ENCODE measurements around the gene INPP5E. TPM values are rescaled to one million over a fixed set of nuclear protein-coding genes. Genes with fewer than 3 reads are reported as not detected.

The INPP5E gene
- total RNA-seq, result 10 to 100 TPM; 29.1 to 31.2 TPM
- polyA plus RNA-seq, result 1 to 10 TPM; 2.0 to 5.0 TPM

DNA sequence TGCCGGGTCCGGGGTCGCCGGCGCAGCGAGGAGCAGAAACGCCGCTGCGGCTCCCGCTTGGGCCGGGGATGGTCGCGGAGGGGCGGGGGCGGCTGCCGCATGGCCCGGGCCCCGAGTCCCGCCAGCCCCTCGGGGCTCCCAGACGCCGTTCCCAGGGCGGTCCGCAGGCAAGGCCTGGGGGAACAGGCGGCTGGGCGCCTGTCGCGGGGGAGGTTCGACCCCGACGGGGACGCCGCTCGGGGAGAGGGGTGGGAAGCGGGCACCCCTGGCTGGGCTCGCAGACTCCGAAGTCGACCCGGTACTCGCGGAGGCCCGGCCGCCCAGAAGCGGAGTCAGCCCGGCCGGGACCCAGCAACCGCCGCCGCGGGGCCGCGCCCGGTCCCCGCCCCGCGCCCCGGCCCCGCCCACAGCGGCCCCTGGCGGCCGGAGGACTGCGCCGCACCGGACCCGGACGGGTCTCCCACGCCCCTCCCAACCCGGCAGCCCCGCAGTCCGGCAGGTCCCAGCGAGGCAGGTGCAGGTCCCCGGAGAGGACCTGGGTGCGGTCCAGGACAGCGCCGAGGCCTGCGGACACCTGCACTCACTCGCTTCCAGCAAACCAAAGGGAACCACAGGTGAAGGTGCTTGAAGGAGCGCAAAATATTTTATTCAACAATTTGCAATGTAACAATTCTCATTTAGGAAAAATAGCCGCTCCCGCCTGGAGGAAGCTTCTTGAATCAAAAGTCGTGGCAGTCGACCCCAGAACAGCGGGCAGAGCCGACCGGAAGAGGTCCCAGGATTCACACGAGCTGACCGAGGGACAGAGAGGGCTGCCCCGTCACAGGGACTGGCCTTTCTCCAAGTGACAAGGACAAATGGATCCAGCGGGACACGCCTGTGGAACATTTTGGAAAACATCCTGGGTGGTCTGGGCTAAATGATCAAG lies at the start of gene INPP5E:
Gene INPP5E, minus strand, starts transcription at position 365 of the 928 bp plus-strand sequence. CDS start 426 bp downstream, outside the sequence.
- Histone ChIP-seq H3K4me1 (ENCODE audit: insufficient read depth, low read length) (peaks cover 29% of the 10 kb centered on the region), H3K27ac (ENCODE audit: low read depth, low read length) (peak within 1 kb of the TSS; percentile 74), H3K4me3 (ENCODE audit: low read length in 2 of 2) (peak within 1 kb of the TSS in 1 of 2 donors; percentile 66), H3K36me3 (ENCODE audit: insufficient read depth, low read length) (peaks cover 17% of the 10 kb centered on the region), H3K27me3 (ENCODE audit: insufficient read depth, low read length) (no peaks in the 10 kb centered on the region), H3K9me3 (ENCODE audit: control insufficient read depth in 1 of 2, low read length in 2 of 2) (no peaks in the 10 kb centered on the region)
- DNase-seq, result peak; percentile 69 to 89 (median 83)
- H3K27ac Mint-ChIP-seq, result peak within 1 kb of the TSS in 6 of 7 donors; percentile 66 to 95 (median 91)
- intact Hi-C loops (cut with micrococcal nuclease), result loop anchor here (1.0 kb wide), 2 partner anchors 39 to 44 kb away; partner anchors contain the start of genes SEC16A and SNAPC4
- POLR2A ChIA-PET (ENCODE audit: partially characterized antibody), result interaction anchor here (1.1 to 2.4 kb wide), 4 partner anchors 30 to 77 kb away, joined by 3 to 16 read pairs (median 4); partner anchors contain the start of gene DNLZ
- H3K27me3 Mint-ChIP-seq, result no peaks in the 10 kb centered on the region
- H3K36me3 Mint-ChIP-seq, result peaks cover 2 to 34% of the 10 kb centered on the region in 2 donors
- H3K9me3 Mint-ChIP-seq, result peaks cover 0 to 1% (median 0%) of the 10 kb centered on the region in 8 donors
- CTCF ChIA-PET (ENCODE audit: partially characterized antibody), result interaction anchor here (1.0 to 1.2 kb wide), 2 partner anchors 40 to 77 kb away, joined by 3 read pairs; no protein-coding TSS in a partner anchor
- H3K4me1 Mint-ChIP-seq, result peaks cover 16 to 36% (median 25%) of the 10 kb centered on the region in 4 donors
- H3K4me3 Mint-ChIP-seq, result peak within 1 kb of the TSS; percentile 86 to 91 (median 88)

DNA sequence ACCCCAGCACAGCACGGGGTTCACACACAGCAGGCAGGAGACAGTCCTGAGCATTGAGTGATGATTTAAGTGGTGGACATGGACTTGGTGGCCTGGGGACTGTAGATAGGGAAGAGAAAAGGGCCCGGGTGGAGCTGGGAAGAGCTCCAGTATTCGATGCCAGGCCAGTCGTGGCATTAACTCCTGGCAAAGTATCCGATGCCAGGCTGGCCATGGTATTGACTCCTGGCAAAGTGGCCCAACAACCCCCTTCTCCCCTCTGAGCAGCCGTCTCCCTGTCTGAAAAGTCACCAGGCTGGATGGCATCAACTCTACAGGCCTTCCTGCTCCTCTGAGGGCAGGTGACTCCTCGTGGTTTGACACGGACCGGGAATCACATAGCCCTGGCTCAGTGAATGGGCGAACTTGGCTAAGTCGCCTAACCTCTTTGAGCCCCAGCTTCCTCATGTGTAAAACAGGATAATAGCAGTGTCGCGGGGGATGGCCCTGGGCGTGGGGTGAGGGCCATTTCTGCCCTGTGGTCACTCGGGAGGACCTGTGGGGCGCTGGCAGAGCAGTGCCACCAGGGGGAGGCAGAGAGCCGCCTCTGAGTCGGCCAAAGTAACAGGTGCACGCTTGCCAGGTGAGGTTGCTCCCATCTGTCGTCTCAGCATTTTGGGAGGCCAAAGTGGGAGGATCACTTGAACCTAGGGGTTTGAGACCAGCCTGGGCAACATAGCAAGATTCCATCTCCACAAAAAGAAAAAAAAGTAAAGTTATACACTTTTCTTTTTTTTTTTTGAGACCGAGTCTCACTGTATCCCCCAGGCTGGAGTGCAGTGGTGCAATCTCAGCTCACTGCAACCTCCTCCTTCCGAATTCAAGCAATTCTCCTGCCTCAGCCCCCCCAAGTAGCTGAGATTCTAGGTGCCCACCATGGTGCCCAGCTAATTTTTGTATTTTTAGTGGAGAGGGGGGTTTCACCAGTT lies 48.9 kb upstream of the INPP5E start:
- no peak overlapping the region for H3K4me3 ChIP-seq (ENCODE audit: low read length in 2 of 2)
- Mint-ChIP-seq H3K27me3 (no peaks in the 10 kb centered on the region), H3K4me3 (no peak overlapping the region), H3K4me1 (peaks cover 0 to 8% (median 4%) of the 10 kb centered on the region in 4 donors), H3K36me3 (no peaks in the 10 kb centered on the region), H3K9me3 (peaks cover 0 to under 1% (median 0%) of the 10 kb centered on the region in 8 donors), H3K27ac (peak overlapping the region in 1 of 7 donors; percentile 41)
- intact Hi-C loops (cut with micrococcal nuclease), result no loop called here
- peak; percentile 62 to 77 (median 69) for DNase-seq
- no peaks in the 10 kb centered on the region for H3K27me3 ChIP-seq (ENCODE audit: insufficient read depth, low read length)
- no peak overlapping the region for H3K27ac ChIP-seq (ENCODE audit: low read depth, low read length)
- ChIA-PET CTCF (ENCODE audit: partially characterized antibody) (interaction anchor here (0.6 to 8.7 kb wide), 19 partner anchors 11 to 184 kb away, joined by 3 to 120 read pairs (median 4); no protein-coding TSS in a partner anchor), POLR2A (ENCODE audit: partially characterized antibody) (interaction anchor here (1.2 to 2.6 kb wide), 5 partner anchors 50 to 143 kb away, joined by 3 to 9 read pairs (median 4); partner anchors contain the start of gene NOTCH1)
- H3K9me3 ChIP-seq (ENCODE audit: control insufficient read depth in 1 of 2, low read length in 2 of 2), result no peaks in the 10 kb centered on the region
- H3K4me1 ChIP-seq (ENCODE audit: insufficient read depth, low read length), result peaks cover 15% of the 10 kb centered on the region
- no peaks in the 10 kb centered on the region for H3K36me3 ChIP-seq (ENCODE audit: insufficient read depth, low read length)

- peaks cover 0 to 16% (median 4%) of the 10 kb centered on the region in 4 donors for H3K4me1 Mint-ChIP-seq
- POLR2A ChIA-PET (ENCODE audit: partially characterized antibody), result interaction anchor here (1.2 to 2.6 kb wide), 3 partner anchors 51 to 144 kb away, joined by 3 to 9 read pairs (median 7); no protein-coding TSS in a partner anchor
Observed at GRCh38 chr9:136487672-136488071, 48.0 kb upstream of the INPP5E start.

GRCh38 chr9:136486823-136487620 lies 47.4 kb upstream of the INPP5E start:
- intact Hi-C loops (cut with micrococcal nuclease), result no loop called here
- Mint-ChIP-seq H3K4me1 (peaks cover 4 to 22% (median 8%) of the 10 kb centered on the region in 4 donors), H3K27ac (no peak overlapping the region), H3K27me3 (no peaks in the 10 kb centered on the region), H3K4me3 (no peak overlapping the region), H3K9me3 (peaks cover 0 to 2% (median 0%) of the 10 kb centered on the region in 8 donors), H3K36me3 (peaks cover 0 to 7% of the 10 kb centered on the region in 2 donors)
- ChIA-PET POLR2A (ENCODE audit: partially characterized antibody) (interaction anchor here (2.3 to 2.6 kb wide), 2 partner anchors 52 to 145 kb away, joined by 7 to 9 read pairs; no protein-coding TSS in a partner anchor), CTCF (ENCODE audit: partially characterized antibody) (interaction anchor here (0.8 to 8.7 kb wide), 18 partner anchors 8 to 242 kb away, joined by 3 to 120 read pairs (median 6); no protein-coding TSS in a partner anchor)
- Histone ChIP-seq H3K9me3 (ENCODE audit: control insufficient read depth in 1 of 2, low read length in 2 of 2) (no peaks in the 10 kb centered on the region), H3K4me3 (ENCODE audit: low read length in 2 of 2) (no peak overlapping the region), H3K4me1 (ENCODE audit: insufficient read depth, low read length) (peaks cover 17% of the 10 kb centered on the region), H3K27ac (ENCODE audit: low read depth, low read length) (no peak overlapping the region), H3K36me3 (ENCODE audit: insufficient read depth, low read length) (no peaks in the 10 kb centered on the region), H3K27me3 (ENCODE audit: insufficient read depth, low read length) (no peaks in the 10 kb centered on the region)
- no peak for DNase-seq

More at GRCh38 chr9:136487672-136488071, 48.0 kb upstream of the INPP5E start:
- CTCF ChIA-PET (ENCODE audit: partially characterized antibody), result interaction anchor here (0.8 to 8.7 kb wide), 17 partner anchors 10 to 241 kb away, joined by 3 to 120 read pairs (median 4); no protein-coding TSS in a partner anchor
- H3K27me3 ChIP-seq (ENCODE audit: insufficient read depth, low read length), result no peaks in the 10 kb centered on the region
- H3K9me3 Mint-ChIP-seq, result peaks cover 0 to 2% (median 0%) of the 10 kb centered on the region in 8 donors
- H3K9me3 ChIP-seq (ENCODE audit: control insufficient read depth in 1 of 2, low read length in 2 of 2), result no peaks in the 10 kb centered on the region
- H3K4me3 Mint-ChIP-seq, result no peak overlapping the region
- intact Hi-C loops (cut with micrococcal nuclease), result no loop called here
- no peak overlapping the region for H3K4me3 ChIP-seq (ENCODE audit: low read length in 2 of 2)
- no peaks in the 10 kb centered on the region for H3K27me3 Mint-ChIP-seq
- no peak overlapping the region for H3K27ac Mint-ChIP-seq
- H3K4me1 ChIP-seq (ENCODE audit: insufficient read depth, low read length), result peaks cover 15% of the 10 kb centered on the region
- H3K36me3 Mint-ChIP-seq, result peaks cover 0 to 2% of the 10 kb centered on the region in 2 donors
- no peak overlapping the region for H3K27ac ChIP-seq (ENCODE audit: low read depth, low read length)
- no peak for DNase-seq
- no peaks in the 10 kb centered on the region for H3K36me3 ChIP-seq (ENCODE audit: insufficient read depth, low read length)

GRCh38 chr9:136486131-136486530 lies 46.5 kb upstream of the INPP5E start:
- peaks cover 0 to 9% of the 10 kb centered on the region in 2 donors for H3K36me3 Mint-ChIP-seq
- Histone ChIP-seq H3K36me3 (ENCODE audit: insufficient read depth, low read length) (no peaks in the 10 kb centered on the region), H3K27ac (ENCODE audit: low read depth, low read length) (no peak overlapping the region), H3K4me1 (ENCODE audit: insufficient read depth, low read length) (peaks cover 26% of the 10 kb centered on the region), H3K4me3 (ENCODE audit: low read length in 2 of 2) (no peak overlapping the region), H3K27me3 (ENCODE audit: insufficient read depth, low read length) (no peaks in the 10 kb centered on the region), H3K9me3 (ENCODE audit: control insufficient read depth in 1 of 2, low read length in 2 of 2) (no peaks in the 10 kb centered on the region)
- no peak overlapping the region for H3K4me3 Mint-ChIP-seq
- intact Hi-C loops (cut with micrococcal nuclease), result no loop called here
- peaks cover 11 to 30% (median 16%) of the 10 kb centered on the region in 4 donors for H3K4me1 Mint-ChIP-seq
- POLR2A ChIA-PET (ENCODE audit: partially characterized antibody), result interaction anchor here (1.1 to 3.0 kb wide), 3 partner anchors 145 to 180 kb away, joined by 3 to 14 read pairs (median 9); no protein-coding TSS in a partner anchor
- DNase-seq, result no peak
- CTCF ChIA-PET (ENCODE audit: partially characterized antibody), result interaction anchor here (0.9 to 8.7 kb wide), 13 partner anchors 9 to 175 kb away, joined by 3 to 120 read pairs (median 9); no protein-coding TSS in a partner anchor
- peak overlapping the region in 2 of 7 donors; percentile 35 to 90 for H3K27ac Mint-ChIP-seq
- peaks cover 0 to 7% (median 0%) of the 10 kb centered on the region in 8 donors for H3K9me3 Mint-ChIP-seq
- no peaks in the 10 kb centered on the region for H3K27me3 Mint-ChIP-seq

All from CD4-positive, alpha-beta memory T cell (primary cell).